GM12875 (cell line): ENCODE data around the gene PEMT.
A peak's percentile ranks its signal among the peaks of the same experiment; 100 is the strongest.

Experiments
- H3K4me3 ChIP-seq: one replicate; pipeline ENCODE4 v1.5.1; 2011; ENCODE audit warnings: low read depth, low read length, control low read depth
- TF ChIP-seq, protein P1 (sequence below): IDR thresholded peaks from 2 replicates; pipeline ENCODE4 v1.5.1; 2011; ENCODE audit warnings: low read depth, mild to moderate bottlenecking, control low read depth, inconsistent platforms, low read length, moderate library complexity, borderline replicate concordance; ENCODE audit not compliant: insufficient read depth

PEMT gene

DNA sequence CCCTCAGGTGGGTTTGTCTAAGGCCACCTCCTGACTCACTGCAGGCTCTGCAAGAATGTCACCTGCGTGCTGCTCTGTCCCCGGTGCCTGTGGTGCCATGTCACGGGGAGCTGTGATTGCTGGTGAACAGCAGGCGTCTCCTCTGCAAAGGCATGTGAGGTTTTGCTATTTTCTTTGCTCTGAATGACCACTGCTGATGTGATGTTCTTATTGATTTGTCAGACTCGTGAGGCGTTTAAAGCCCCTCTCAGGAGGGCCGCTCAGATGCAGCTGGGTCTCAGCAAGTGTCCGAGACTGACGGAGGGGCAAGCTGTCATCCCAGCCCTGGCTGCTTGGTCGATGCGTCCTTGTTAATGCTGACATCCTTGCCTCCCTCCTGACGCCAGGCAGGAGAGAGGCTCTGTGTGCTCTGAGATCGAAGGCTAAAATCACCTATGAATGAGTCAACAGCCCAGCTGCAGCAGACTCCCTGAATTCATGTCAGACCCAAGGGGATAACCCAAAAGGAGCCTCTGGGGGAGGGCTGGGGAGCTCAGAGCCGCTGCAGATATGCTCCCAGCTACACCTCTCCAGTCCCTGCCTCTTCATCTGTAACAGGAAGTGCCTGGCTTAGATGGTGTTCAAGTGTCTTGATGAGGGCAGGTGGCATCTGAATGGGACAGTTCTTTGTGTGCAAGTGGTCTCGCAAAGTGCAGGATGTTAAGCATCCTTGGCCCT, 11.8 kb upstream of the PEMT start:
- no peak overlapping the region for H3K4me3 ChIP-seq
- TF ChIP-seq, protein P1, sequence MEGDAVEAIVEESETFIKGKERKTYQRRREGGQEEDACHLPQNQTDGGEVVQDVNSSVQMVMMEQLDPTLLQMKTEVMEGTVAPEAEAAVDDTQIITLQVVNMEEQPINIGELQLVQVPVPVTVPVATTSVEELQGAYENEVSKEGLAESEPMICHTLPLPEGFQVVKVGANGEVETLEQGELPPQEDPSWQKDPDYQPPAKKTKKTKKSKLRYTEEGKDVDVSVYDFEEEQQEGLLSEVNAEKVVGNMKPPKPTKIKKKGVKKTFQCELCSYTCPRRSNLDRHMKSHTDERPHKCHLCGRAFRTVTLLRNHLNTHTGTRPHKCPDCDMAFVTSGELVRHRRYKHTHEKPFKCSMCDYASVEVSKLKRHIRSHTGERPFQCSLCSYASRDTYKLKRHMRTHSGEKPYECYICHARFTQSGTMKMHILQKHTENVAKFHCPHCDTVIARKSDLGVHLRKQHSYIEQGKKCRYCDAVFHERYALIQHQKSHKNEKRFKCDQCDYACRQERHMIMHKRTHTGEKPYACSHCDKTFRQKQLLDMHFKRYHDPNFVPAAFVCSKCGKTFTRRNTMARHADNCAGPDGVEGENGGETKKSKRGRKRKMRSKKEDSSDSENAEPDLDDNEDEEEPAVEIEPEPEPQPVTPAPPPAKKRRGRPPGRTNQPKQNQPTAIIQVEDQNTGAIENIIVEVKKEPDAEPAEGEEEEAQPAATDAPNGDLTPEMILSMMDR = no peak

DNA sequence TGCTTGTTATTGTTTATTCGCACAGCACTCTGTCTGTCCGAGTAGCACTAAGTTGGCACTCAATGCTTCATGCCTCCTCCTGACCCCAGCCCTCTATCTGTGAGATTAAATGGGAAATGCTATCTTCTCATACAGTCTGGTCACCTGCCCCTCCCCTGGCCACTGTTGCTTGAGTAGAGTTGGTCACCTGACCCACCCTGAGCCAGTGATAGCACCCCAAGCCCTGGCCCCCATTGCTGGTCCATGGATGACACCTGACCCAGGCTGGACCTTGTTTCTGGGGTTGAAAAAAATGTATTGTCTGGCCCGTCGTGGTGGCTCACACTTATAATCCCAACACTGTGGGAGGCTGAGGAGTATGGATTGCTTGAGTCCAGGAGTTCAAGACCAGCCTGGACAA, 8.5 kb upstream of the PEMT start:
- no peak overlapping the region for H3K4me3 ChIP-seq
- TF ChIP-seq, protein P1 = no peak

DNA sequence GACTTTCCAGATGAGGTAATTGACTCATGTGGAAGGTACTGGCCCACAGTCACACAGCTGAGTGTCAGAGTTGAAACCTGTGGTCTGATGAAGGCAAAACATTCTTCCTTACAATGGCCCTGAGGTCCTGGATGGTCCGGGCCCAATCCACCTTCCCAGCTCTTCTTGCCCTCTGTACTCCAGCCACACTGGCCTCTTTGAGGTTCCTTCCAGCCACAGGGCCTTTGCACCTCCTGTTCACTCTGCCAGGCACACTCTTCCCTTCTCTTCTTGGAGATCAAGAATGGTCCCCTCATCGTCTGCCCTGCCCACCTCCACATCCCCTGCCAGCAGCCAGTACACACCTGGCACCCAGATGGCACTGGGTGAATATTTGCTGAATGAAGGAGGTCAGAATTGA, 6.5 kb upstream of the PEMT start:
- H3K4me3 ChIP-seq = no peak overlapping the region
- TF ChIP-seq, protein P1 = no peak

- TF ChIP-seq, protein P1 = no peak
- H3K4me3 ChIP-seq = no peak overlapping the region
These were observed 4.2 kb upstream of the PEMT start for GRCh38 chr17:17595755-17596154.

DNA sequence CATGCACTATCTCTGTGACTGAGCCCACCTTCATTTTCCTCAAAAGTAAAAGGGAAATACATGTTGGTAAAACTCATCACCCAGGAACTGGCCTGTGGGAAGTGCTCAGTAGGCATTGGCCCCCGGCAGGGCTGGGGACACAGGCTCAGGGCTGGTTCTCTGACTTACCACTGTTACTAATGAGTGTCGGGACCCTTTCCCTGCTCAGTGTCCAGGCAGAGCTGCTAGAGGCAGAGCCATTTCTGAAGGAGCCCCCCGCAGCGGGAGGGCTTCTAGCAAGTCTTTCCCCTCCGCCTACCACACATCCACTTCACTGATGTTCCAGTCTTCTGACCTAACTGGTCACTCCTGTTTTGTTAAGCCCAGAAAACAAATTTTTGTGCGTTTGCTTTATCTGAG, 1.7 kb upstream of the PEMT start:
- H3K4me3 ChIP-seq = no peak overlapping the region
- TF ChIP-seq, protein P1 = no peak

DNA sequence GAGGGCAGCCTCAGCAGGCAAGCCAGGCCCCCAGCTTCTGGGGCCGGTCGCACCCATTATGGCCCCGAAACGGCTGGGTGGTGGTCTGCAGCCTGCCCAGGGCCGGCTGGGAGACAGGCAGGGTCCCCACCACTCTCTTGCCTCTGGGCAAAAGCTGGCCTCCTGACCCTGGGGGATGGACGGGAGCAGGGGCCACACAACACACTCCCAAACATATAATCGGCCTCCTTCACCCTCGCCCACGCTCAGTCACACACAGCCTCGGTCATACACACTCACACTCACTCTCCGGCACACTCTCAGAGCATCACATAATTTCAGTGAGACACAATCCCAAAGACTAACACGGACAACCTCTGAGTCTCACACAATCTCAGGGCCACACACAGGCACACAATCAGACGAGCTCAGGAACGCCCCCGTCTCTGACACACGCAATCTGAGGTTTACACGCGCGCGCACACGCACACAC, 589 bp downstream of the PEMT start:
- peak overlapping the region; percentile 86 for H3K4me3 ChIP-seq
- TF ChIP-seq, protein P1 = no peak

- peak overlapping the region; percentile 86 for H3K4me3 ChIP-seq
- TF ChIP-seq, protein P1 = no peak
These were observed 1.3 kb downstream of the PEMT start for GRCh38 chr17:17590141-17590751.
